ENCODE data around the gene TIAM2. TPM values are rescaled to one million over a fixed set of nuclear protein-coding genes. Genes with fewer than 3 reads are reported as not detected.
"Not testable (repeated sequence)": the region's sequence is repeated elsewhere in the genome, so short reads cannot be mapped to it uniquely, and the experiment has no call there.

Gene TIAM2
- total RNA-seq, 1 donor from 2014 or later = 2.4 TPM

- Histone ChIP-seq H3K36me3 (ENCODE audit: control insufficient read depth, insufficient read depth, low read length) (no peaks in the 10 kb centered on the region), H3K4me3 (ENCODE audit: low read depth, low read length) (no peak overlapping the region), H3K27me3 (ENCODE audit: control insufficient read depth, insufficient read depth, low read length) (no peaks in the 10 kb centered on the region)
- no peak for DNase-seq (ENCODE audit: low read depth)
- no peak for TF ChIP-seq CTCF (IDR thresholded peaks at IDR 0.05; ENCODE audit: insufficient read depth, low read length, severe bottlenecking)
- no peak for FAIRE-seq
Observed at GRCh38 chr6:154956771-154957522, 38.2 kb upstream of the TIAM2 start.

GRCh38 chr6:154958469-154958868 is 36.6 kb upstream of the TIAM2 start:
- Histone ChIP-seq H3K27me3 (ENCODE audit: control insufficient read depth, insufficient read depth, low read length) (no peaks in the 10 kb centered on the region), H3K36me3 (ENCODE audit: control insufficient read depth, insufficient read depth, low read length) (no peaks in the 10 kb centered on the region), H3K4me3 (ENCODE audit: low read depth, low read length) (no peak overlapping the region)
- no peak for DNase-seq (ENCODE audit: low read depth)
- TF ChIP-seq CTCF (IDR thresholded peaks at IDR 0.05; ENCODE audit: insufficient read depth, low read length, severe bottlenecking) = no peak
- FAIRE-seq = no peak

GRCh38 chr6:154960299-154960843 is 34.7 kb upstream of the TIAM2 start:
- no peak for FAIRE-seq
- Histone ChIP-seq H3K4me3 (ENCODE audit: low read depth, low read length) (no peak overlapping the region), H3K36me3 (ENCODE audit: control insufficient read depth, insufficient read depth, low read length) (no peaks in the 10 kb centered on the region), H3K27me3 (ENCODE audit: control insufficient read depth, insufficient read depth, low read length) (no peaks in the 10 kb centered on the region)
- TF ChIP-seq CTCF (IDR thresholded peaks at IDR 0.05; ENCODE audit: insufficient read depth, low read length, severe bottlenecking) = no peak
- DNase-seq (ENCODE audit: low read depth) = no peak

GRCh38 chr6:154960854-154961530 is 34.1 kb upstream of the TIAM2 start:
- FAIRE-seq (no peak), DNase-seq (ENCODE audit: low read depth) (no peak)
- Histone ChIP-seq H3K36me3 (ENCODE audit: control insufficient read depth, insufficient read depth, low read length) (no peaks in the 10 kb centered on the region), H3K4me3 (ENCODE audit: low read depth, low read length) (no peak overlapping the region), H3K27me3 (ENCODE audit: control insufficient read depth, insufficient read depth, low read length) (no peaks in the 10 kb centered on the region)
- no peak for TF ChIP-seq CTCF (IDR thresholded peaks at IDR 0.05; ENCODE audit: insufficient read depth, low read length, severe bottlenecking)

- Histone ChIP-seq H3K4me3 (ENCODE audit: low read depth, low read length) (no peak overlapping the region), H3K27me3 (ENCODE audit: control insufficient read depth, insufficient read depth, low read length) (no peaks in the 10 kb centered on the region), H3K36me3 (ENCODE audit: control insufficient read depth, insufficient read depth, low read length) (no peaks in the 10 kb centered on the region)
- no peak for TF ChIP-seq CTCF (IDR thresholded peaks at IDR 0.05; ENCODE audit: insufficient read depth, low read length, severe bottlenecking)
- no peak for FAIRE-seq
- peak; percentile 78 for DNase-seq (ENCODE audit: low read depth)
Observed at GRCh38 chr6:154962753-154963152, 32.4 kb upstream of the TIAM2 start.

GRCh38 chr6:154966065-154966770 is 28.9 kb upstream of the TIAM2 start:
- DNase-seq (ENCODE audit: low read depth); H3K4me3 ChIP-seq (ENCODE audit: low read depth, low read length); FAIRE-seq; H3K27me3 ChIP-seq (ENCODE audit: control insufficient read depth, insufficient read depth, low read length); H3K36me3 ChIP-seq (ENCODE audit: control insufficient read depth, insufficient read depth, low read length): not testable (repeated sequence)
